Fibroblast of pulmonary artery (primary cell): ENCODE measurements around the gene ANKRD33B.

Source experiments
- DNase-seq: peaks from one replicate; pipeline ENCODE4 v3.0.0-alpha.2; 2010; ENCODE audit warnings: low read depth
- H3K4me3 ChIP-seq: replicated peaks from 2 replicates; pipeline ENCODE4 v1.5.1; 2011; ENCODE audit warnings: low read depth, mild to moderate bottlenecking, control low read depth, low read length, moderate library complexity
- CTCF ChIP-seq: IDR thresholded peaks from 2 replicates; pipeline ENCODE4 v1.5.1; 2011; ENCODE audit warnings: mild to moderate bottlenecking, control low read depth, low read length, inconsistent platforms; ENCODE audit errors: missing control alignments

Gene ANKRD33B

GRCh38 chr5:10585518-10585915 lies 21.6 kb downstream of the ANKRD33B start:
- H3K4me3 ChIP-seq, result no peak overlapping the region
- no peak for TF ChIP-seq CTCF
- no peak for DNase-seq

- H3K4me3 ChIP-seq, result no peak overlapping the region
- no peak for TF ChIP-seq CTCF
- no peak for DNase-seq
Observed at GRCh38 chr5:10586008-10586407, 22.1 kb downstream of the ANKRD33B start.

GRCh38 chr5:10586555-10586954 lies 22.7 kb downstream of the ANKRD33B start:
- TF ChIP-seq CTCF, result no peak

GRCh38 chr5:10588109-10588775 lies 24.4 kb downstream of the ANKRD33B start:
- TF ChIP-seq CTCF, result no peak
- DNase-seq, result no peak
- H3K4me3 ChIP-seq, result no peak overlapping the region

More at GRCh38 chr5:10586555-10586954, 22.7 kb downstream of the ANKRD33B start:
- no peak for DNase-seq
- no peak overlapping the region for H3K4me3 ChIP-seq

- no peak overlapping the region for H3K4me3 ChIP-seq
- DNase-seq, result no peak
- TF ChIP-seq CTCF, result no peak
Observed at GRCh38 chr5:10588779-10589447, 25.0 kb downstream of the ANKRD33B start.

GRCh38 chr5:10590226-10590999 lies 26.5 kb downstream of the ANKRD33B start:
- no peak for TF ChIP-seq CTCF
- peak; percentile 96 for DNase-seq
- no peak overlapping the region for H3K4me3 ChIP-seq
